H9 (cell line): ENCODE measurements around the gene NT5DC1. TPM values are rescaled to one million over a fixed set of nuclear protein-coding genes. Genes with fewer than 3 reads are reported as not detected.
A peak's percentile ranks its signal among the peaks of the same experiment; 100 is the strongest.

Experiments used
- DNase-seq: peaks from one replicate; pipeline ENCODE4 v3.0.0-alpha.2; 2017
- H2AFZ ChIP-seq: one replicate; pipeline ENCODE4 v1.6.1; 2013; ENCODE audit warnings: mild to moderate bottlenecking, low read length, control low read depth, moderate library complexity
- H2AK5ac ChIP-seq: 2 replicates; pipeline ENCODE4 v1.6.1; 2013; ENCODE audit warnings: low read length, control low read depth, mixed read lengths; ENCODE audit not compliant: insufficient read length
- H2BK120ac ChIP-seq: one replicate; pipeline ENCODE4 v1.6.1; 2013; ENCODE audit warnings: low read depth, mild to moderate bottlenecking, low read length, control low read depth, inconsistent platforms; ENCODE audit not compliant: poor library complexity, severe bottlenecking
- H2BK12ac ChIP-seq: 2 replicates; pipeline ENCODE4 v1.6.1; 2013; ENCODE audit warnings: low read length, control low read depth, mixed read lengths, low read depth; ENCODE audit not compliant: insufficient read length
- H2BK15ac ChIP-seq: 2 replicates; pipeline ENCODE4 v1.6.1; 2013; ENCODE audit warnings: low read depth, low read length, control low read depth
- H2BK20ac ChIP-seq: one replicate; pipeline ENCODE4 v1.6.1; 2013; ENCODE audit warnings: low read depth, mild to moderate bottlenecking, low read length, control low read depth, inconsistent platforms; ENCODE audit not compliant: poor library complexity, severe bottlenecking
- H2BK5ac ChIP-seq: 2 replicates; pipeline ENCODE4 v1.6.1; 2013; ENCODE audit warnings: low read length, control low read depth, mixed read lengths; ENCODE audit not compliant: insufficient read length
- H3K14ac ChIP-seq: 2 replicates; pipeline ENCODE4 v1.6.1; 2013; ENCODE audit warnings: low read length, control low read depth; ENCODE audit not compliant: insufficient read depth
- H3K18ac ChIP-seq: 2 replicates; pipeline ENCODE4 v1.6.1; 2013; ENCODE audit warnings: low read depth, mild to moderate bottlenecking, mixed read lengths, low read length, control low read depth; ENCODE audit not compliant: insufficient read length
- H3K23ac ChIP-seq: 2 replicates; pipeline ENCODE4 v1.6.1; 2013; ENCODE audit warnings: low read length, control low read depth, mixed read lengths, low read depth; ENCODE audit not compliant: insufficient read length
- H3K23me2 ChIP-seq: 2 replicates; pipeline ENCODE4 v1.6.1; 2013; ENCODE audit warnings: low read depth, mild to moderate bottlenecking, mixed read lengths, low read length, control low read depth; ENCODE audit not compliant: insufficient read length, poor library complexity, severe bottlenecking
- H3K27ac ChIP-seq: 2 replicates; pipeline ENCODE4 v1.5.1; 2013; ENCODE audit warnings: low read length, control low read depth, mixed read lengths, low read depth; ENCODE audit not compliant: insufficient read length
- H3K27me3 ChIP-seq: 2 replicates; pipeline ENCODE4 v1.6.1; 2013; ENCODE audit warnings: low read length, control low read depth, inconsistent platforms; ENCODE audit not compliant: insufficient read depth
- H3K4ac ChIP-seq: 2 replicates; pipeline ENCODE4 v1.6.1; 2013; ENCODE audit warnings: low read depth, mild to moderate bottlenecking, control low read depth, inconsistent platforms, low read length, moderate library complexity
- H3K4me1 ChIP-seq: 2 replicates; pipeline ENCODE4 v1.6.1; 2013; ENCODE audit warnings: low read length, control low read depth, inconsistent platforms; ENCODE audit not compliant: insufficient read depth
- H3K4me2 ChIP-seq: 2 replicates; pipeline ENCODE4 v1.6.1; 2013; ENCODE audit warnings: low read length, control low read depth, mixed read lengths; ENCODE audit not compliant: insufficient read length, insufficient read depth
- H3K56ac ChIP-seq: 2 replicates; pipeline ENCODE4 v1.6.1; 2013; ENCODE audit warnings: low read depth, mild to moderate bottlenecking, mixed read lengths, low read length, control low read depth; ENCODE audit not compliant: insufficient read length
- H3K79me1 ChIP-seq: 2 replicates; pipeline ENCODE4 v1.6.1; 2013; ENCODE audit warnings: low read depth, mild to moderate bottlenecking, moderate library complexity, low read length, control low read depth, inconsistent platforms; ENCODE audit not compliant: insufficient read depth, poor library complexity, severe bottlenecking
- H3K79me2 ChIP-seq: 2 replicates; pipeline ENCODE4 v1.6.1; 2013; ENCODE audit warnings: low read length, control low read depth, inconsistent platforms; ENCODE audit not compliant: insufficient read depth
- H3K9ac ChIP-seq: 2 replicates; pipeline ENCODE4 v1.6.1; 2013; ENCODE audit warnings: low read length, control low read depth, mixed read lengths; ENCODE audit not compliant: insufficient read length; ENCODE audit errors: extremely low read depth
- H3K9me3 ChIP-seq: one replicate; pipeline ENCODE4 v1.6.1; 2013; ENCODE audit warnings: low read depth, low read length, inconsistent platforms; ENCODE audit not compliant: control insufficient read depth
- H3T11ph ChIP-seq: one replicate; pipeline ENCODE4 v1.6.1; 2013; ENCODE audit warnings: mild to moderate bottlenecking, low read length, control low read depth, inconsistent platforms
- H4K20me1 ChIP-seq: one replicate; pipeline ENCODE4 v1.6.1; 2013; ENCODE audit not compliant: control insufficient read depth, insufficient read length, insufficient read depth
- H4K5ac ChIP-seq: 2 replicates; pipeline ENCODE4 v1.6.1; 2013; ENCODE audit warnings: low read depth, mild to moderate bottlenecking, mixed read lengths, low read length, control low read depth; ENCODE audit not compliant: insufficient read length
- H4K8ac ChIP-seq: replicated peaks from 2 replicates; pipeline ENCODE4 v1.6.1; 2013; ENCODE audit warnings: low read length, control low read depth, mixed read lengths, low read depth; ENCODE audit not compliant: insufficient read length
- H4K91ac ChIP-seq: 2 replicates; pipeline ENCODE4 v1.6.1; 2013; ENCODE audit warnings: low read depth, mild to moderate bottlenecking, moderate library complexity, mixed read lengths, low read length, control low read depth; ENCODE audit not compliant: insufficient read length
- H3K27ac Mint-ChIP-seq, 3 experiments: 2 replicates in 2 of 3; 3 replicates in 1 of 3; pipeline ENCODE4 v1.8.0; 2020 to 2021; ENCODE audit warnings: mixed read lengths in 3 of 3, mild to moderate bottlenecking in 1 of 3, moderate library complexity in 1 of 3
- H3K27me3 Mint-ChIP-seq: 2 replicates; pipeline ENCODE4 v1.8.0; 2021; ENCODE audit warnings: low read depth, mild to moderate bottlenecking, moderate library complexity, mixed read lengths
- H3K36me3 Mint-ChIP-seq, 3 experiments: 2 replicates in 2 of 3; 3 replicates in 1 of 3; pipeline ENCODE4 v1.8.0; 2020 to 2021; ENCODE audit warnings: low read depth in 3 of 3, mixed read lengths in 3 of 3; ENCODE audit not compliant: insufficient read depth in 1 of 3
- H3K4me1 Mint-ChIP-seq, 2 experiments: 2 replicates each; pipeline ENCODE4 v1.8.0; 2020; ENCODE audit warnings: mixed read lengths in 2 of 2
- H3K4me3 Mint-ChIP-seq, 2 experiments: 2 replicates in 1 of 2; 3 replicates in 1 of 2; pipeline ENCODE4 v1.8.0; 2020 to 2021; ENCODE audit warnings: mild to moderate bottlenecking in 2 of 2, mixed read lengths in 2 of 2, moderate library complexity in 1 of 2
- H3K9me3 Mint-ChIP-seq, 2 experiments: 2 replicates in 1 of 2; 3 replicates in 1 of 2; pipeline ENCODE4 v1.8.0; 2020; ENCODE audit warnings: mild to moderate bottlenecking in 2 of 2, mixed read lengths in 2 of 2, moderate library complexity in 1 of 2
- CTCF ChIP-seq: fragments of 200-600 bp; sonication (generic); conservative IDR thresholded peaks from 3 replicates; pipeline ENCODE4 v1.8.0; 2021; ENCODE audit warnings: antibody characterized with exemption, mild to moderate bottlenecking
- WGBS: extraction: QIAGEN DNeasy Blood & Tissue Kit; methylation state at CpG from one replicate; pipeline ENCODE4 v1.1.7; 2013; ENCODE audit warnings: missing lambda C conversion rate, low lambda C conversion rate, mixed read lengths; ENCODE audit not compliant: insufficient read length; ENCODE audit errors: extremely low coverage; 5-methylcytosine and 5-hydroxymethylcytosine counted together
- total RNA-seq: library from RNA; stranded (reverse); gene quantifications from 2 replicates; pipeline ENCODE4 v1.2.1, GENCODE V29; 2021

NT5DC1 gene
- total RNA-seq, 1 experiment from 2014 or later, result 64.9 TPM

GRCh38 chr6:116271149-116271708 is 170.6 kb downstream of the NT5DC1 start:
- TF ChIP-seq CTCF, result no peak
- Histone ChIP-seq H2AK5ac (no peak overlapping the region), H2BK5ac (no peak overlapping the region), H3K23ac (no peak overlapping the region), H4K91ac (no peak overlapping the region), H3K79me1 (no peaks in the 10 kb centered on the region), H3K79me2 (no peaks in the 10 kb centered on the region), H3K9ac (no peak overlapping the region), H3K4me2 (peak overlapping the region; percentile 40), H2BK20ac (no peak overlapping the region), H2AFZ (no peak overlapping the region), H3K9me3 (no peaks in the 10 kb centered on the region), H2BK120ac (no peak overlapping the region), H3K56ac (no peak overlapping the region), H3T11ph (no peak overlapping the region), H3K14ac (no peak overlapping the region), H3K4me1 (peaks cover 5% of the 10 kb centered on the region; the same call in 1 of the 2 replicates), H3K27me3 (no peaks in the 10 kb centered on the region), H4K8ac (no peak overlapping the region), H2BK15ac (no peak overlapping the region), H4K20me1 (no peaks in the 10 kb centered on the region), H4K5ac (no peak overlapping the region), H3K23me2 (no peaks in the 10 kb centered on the region), H3K4ac (no peak overlapping the region), H3K18ac (no peak overlapping the region), H3K27ac (no peak overlapping the region), H2BK12ac (no peak overlapping the region)
- peaks cover 1 to 17% (median 4%) of the 10 kb centered on the region in 3 experiments; a peak in 4 of 7 replicates for H3K36me3 Mint-ChIP-seq
- H3K27ac Mint-ChIP-seq, result peak overlapping the region; percentile 10 to 88 (median 50); a peak in 4 of 7 replicates
- H3K27me3 Mint-ChIP-seq, result no peaks in the 10 kb centered on the region
- no CpG with 5 or more reads among the region's 2 CpGs for WGBS
- peaks cover 34 to 35% of the 10 kb centered on the region in 2 experiments for H3K4me1 Mint-ChIP-seq
- no peak for DNase-seq
- no peak overlapping the region for H3K4me3 Mint-ChIP-seq
- H3K9me3 Mint-ChIP-seq, result no peaks in the 10 kb centered on the region
